GM23338 (cell line): ENCODE results near the gene LIMCH1. TPM values are rescaled to one million over a fixed set of nuclear protein-coding genes. Genes with fewer than 3 reads are reported as not detected.

Source experiments
- ATAC-seq: fragments of 200-7000 bp; cut with Tn5 transposase; 3 replicates; pipeline ENCODE4 v1.9.1; 2020
- DNase-seq: peaks from one replicate; pipeline ENCODE4 v3.0.0-alpha.2; 2015; ENCODE audit warnings: low spot score
- H2AFZ ChIP-seq: fragments of 200-600 bp; sonication (generic); 2 replicates; pipeline ENCODE4 v1.8.0; 2016; ENCODE audit warnings: antibody characterized with exemption, mild to moderate bottlenecking, moderate library complexity
- H3F3A ChIP-seq: fragments of 200-600 bp; sonication (generic); replicated peaks from 2 replicates; pipeline ENCODE4 v1.8.0; 2017; ENCODE audit warnings: antibody characterized with exemption, mixed run types, low read depth
- H3K27ac ChIP-seq: fragments of 200-600 bp; sonication (generic); 2 replicates; pipeline ENCODE4 v1.6.1; 2016; ENCODE audit warnings: low read depth
- H3K27me3 ChIP-seq: fragments of 200-600 bp; sonication (generic); 2 replicates; pipeline ENCODE4 v1.8.0; 2016; ENCODE audit warnings: mild to moderate bottlenecking, mixed run types, moderate library complexity; ENCODE audit not compliant: insufficient read depth
- H3K36me3 ChIP-seq: fragments of 200-600 bp; sonication (generic); 2 replicates; pipeline ENCODE4 v1.8.0; 2016; ENCODE audit warnings: mild to moderate bottlenecking; ENCODE audit not compliant: insufficient read depth
- H3K4me1 ChIP-seq: fragments of 200-600 bp; sonication (generic); 2 replicates; pipeline ENCODE4 v1.8.0; 2016; ENCODE audit warnings: mild to moderate bottlenecking, moderate library complexity; ENCODE audit not compliant: insufficient read depth
- H3K4me2 ChIP-seq: fragments of 200-600 bp; sonication (generic); 2 replicates; pipeline ENCODE4 v1.7.1; 2017; ENCODE audit warnings: mixed run types
- H3K4me3 ChIP-seq: fragments of 200-600 bp; sonication (generic); 2 replicates; pipeline ENCODE4 v1.6.1; 2016; ENCODE audit warnings: mixed run types
- H3K79me2 ChIP-seq: fragments of 200-600 bp; sonication (generic); replicated peaks from 2 replicates; pipeline ENCODE4 v1.8.0; 2017; ENCODE audit warnings: mild to moderate bottlenecking; ENCODE audit not compliant: insufficient read depth
- H3K9me2 ChIP-seq: fragments of 200-600 bp; sonication (generic); 2 replicates; pipeline ENCODE4 v1.8.0; 2017; ENCODE audit not compliant: insufficient read depth
- H4K20me1 ChIP-seq: fragments of 200-600 bp; sonication (generic); replicated peaks from 2 replicates; pipeline ENCODE4 v1.8.0; 2017; ENCODE audit warnings: mild to moderate bottlenecking; ENCODE audit not compliant: insufficient read depth
- H3K27ac Mint-ChIP-seq: 2 replicates; pipeline ENCODE4 v1.8.0; 2020; ENCODE audit warnings: inconsistent platforms, mild to moderate bottlenecking, moderate library complexity, mixed read lengths
- H3K27me3 Mint-ChIP-seq: 3 replicates; pipeline ENCODE4 v1.8.0; 2022; ENCODE audit warnings: low read depth, mild to moderate bottlenecking, moderate library complexity, mixed read lengths, inconsistent platforms; ENCODE audit not compliant: insufficient read depth, poor library complexity
- H3K36me3 Mint-ChIP-seq: 3 replicates; pipeline ENCODE4 v1.8.0; 2021; ENCODE audit warnings: low read depth, mild to moderate bottlenecking, inconsistent platforms, moderate library complexity, mixed read lengths
- H3K4me1 Mint-ChIP-seq: 3 replicates; pipeline ENCODE4 v1.8.0; 2020; ENCODE audit warnings: mild to moderate bottlenecking, inconsistent platforms, mixed read lengths
- H3K4me3 Mint-ChIP-seq: 3 replicates; pipeline ENCODE4 v1.8.0; 2021; ENCODE audit warnings: moderate library complexity, mild to moderate bottlenecking, inconsistent platforms, mixed read lengths
- H3K9me3 Mint-ChIP-seq: 3 replicates; pipeline ENCODE4 v1.8.0; 2020; ENCODE audit warnings: moderate library complexity, mild to moderate bottlenecking, inconsistent platforms, mixed read lengths
- CREB1 ChIP-seq: fragments of 250-450 bp; sonication (Bioruptor Pico); IDR thresholded peaks from 2 replicates; pipeline ENCODE4 v1.5.0; 2020; ENCODE audit warnings: low read depth, mild to moderate bottlenecking, moderate library complexity
- CTCF ChIP-seq, 2 experiments: fragments of 200-600 bp in 1 of 2; sonication (generic) in 1 of 2; conservative IDR thresholded peaks; 2 replicates each; pipeline versions ENCODE4 v1.5.1 to v1.6.1; 2016 to 2017; ENCODE audit warnings: antibody characterized with exemption in 2 of 2, low read depth in 2 of 2, mild to moderate bottlenecking in 2 of 2, moderate library complexity in 1 of 2
- ETS1 ChIP-seq: IDR thresholded peaks from 2 replicates; pipeline ENCODE4 v1.6.1; 2016; ENCODE audit warnings: antibody characterized with exemption
- EZH2 ChIP-seq: fragments of 200-600 bp; sonication (generic); IDR thresholded peaks from one replicate; pipeline ENCODE4 v1.8.0; 2017; ENCODE audit warnings: antibody characterized with exemption, mild to moderate bottlenecking, low read depth; ENCODE audit not compliant: unreplicated experiment
- EZH2phosphoT487 ChIP-seq: fragments of 200-600 bp; sonication (generic); IDR thresholded peaks from one replicate; pipeline ENCODE4 v1.8.1; 2018; ENCODE audit warnings: antibody characterized with exemption; ENCODE audit not compliant: unreplicated experiment
- JUNB ChIP-seq: IDR thresholded peaks from one replicate; pipeline ENCODE4 v1.6.1; 2016; ENCODE audit warnings: antibody characterized with exemption; ENCODE audit not compliant: unreplicated experiment
- NANOG ChIP-seq: IDR thresholded peaks from 2 replicates; pipeline ENCODE4 v1.6.1; 2016; ENCODE audit warnings: antibody characterized with exemption, borderline replicate concordance
- POLR2AphosphoS5 ChIP-seq: IDR thresholded peaks from 2 replicates; pipeline ENCODE4 v1.6.1; 2016; ENCODE audit warnings: antibody characterized with exemption, low read depth
- REST ChIP-seq: IDR thresholded peaks from one replicate; pipeline ENCODE4 v1.6.1; 2018; ENCODE audit warnings: antibody characterized with exemption; ENCODE audit not compliant: unreplicated experiment
- STAT1 ChIP-seq: IDR thresholded peaks from one replicate; pipeline ENCODE4 v1.6.1; 2016; ENCODE audit warnings: antibody characterized with exemption; ENCODE audit not compliant: unreplicated experiment
- ZNF114 ChIP-seq: fragments of 250-450 bp; sonication (Bioruptor Pico); IDR thresholded peaks from 2 replicates; pipeline ENCODE4 v1.5.0; 2020; ENCODE audit warnings: mild to moderate bottlenecking, moderate library complexity
- ZNF331 ChIP-seq: fragments of 250-450 bp; sonication (Bioruptor Pico); IDR thresholded peaks from 2 replicates; pipeline ENCODE4 v1.5.0; 2020; ENCODE audit warnings: low read depth, mild to moderate bottlenecking, moderate library complexity
- ZNF462 ChIP-seq: fragments of 250-450 bp; sonication (Bioruptor Pico); IDR thresholded peaks from 2 replicates; pipeline ENCODE4 v1.5.0; 2020; ENCODE audit warnings: mild to moderate bottlenecking, moderate library complexity
- polyA plus RNA-seq: library from polyadenylated mRNA; unstranded; fragments of >200 nt; fragmentation: Nextera tagmentation; extraction: Ambion mirVana; gene quantifications from 2 replicates; pipeline ENCODE4 v1.2.1, GENCODE V29; 2016
- total RNA-seq: library from RNA; depleted of rRNA; stranded (reverse); fragments of >200 nt; shearing (Covaris generic); gene quantifications from 2 replicates; pipeline ENCODE4 v1.2.3, GENCODE V29; 2014

Gene LIMCH1
- total and polyA plus RNA-seq, 2 experiments from 2014 or later, result 1.5 TPM

- H4K20me1 ChIP-seq, result no peaks in the 10 kb centered on the region
- H3K79me2 ChIP-seq, result no peaks in the 10 kb centered on the region
- H3K27me3 Mint-ChIP-seq, result peaks cover 10% of the 10 kb centered on the region
- H3K36me3 Mint-ChIP-seq, result no peaks in the 10 kb centered on the region
- no peak for ATAC-seq
- no peaks in the 10 kb centered on the region for H3K36me3 ChIP-seq
- no peaks in the 10 kb centered on the region for H3K9me2 ChIP-seq
- DNase-seq, result no peak
- no peak overlapping the region for H3K4me2 ChIP-seq
- H3K4me3 ChIP-seq, result no peak overlapping the region
- no peak overlapping the region for H3K27ac Mint-ChIP-seq
- peaks cover 40% of the 10 kb centered on the region for H3K4me1 ChIP-seq
- H3K9me3 Mint-ChIP-seq, result no peaks in the 10 kb centered on the region
- no peak overlapping the region for H3K27ac ChIP-seq
- peaks cover 21% of the 10 kb centered on the region for H3K4me1 Mint-ChIP-seq
- TF ChIP-seq ZNF331 (no peak), REST (no peak), ZNF114 (no peak), CTCF (conservative IDR thresholded peaks at IDR 0.05; ENCODE audit: low read depth in 2 of 2) (no peak), POLR2AphosphoS5 (no peak), EZH2phosphoT487 (no peak), NANOG (no peak), EZH2 (no peak), ZNF462 (CRISPR knock-in tag) (no peak), JUNB (no peak), STAT1 (no peak), CREB1 (CRISPR knock-in tag) (no peak), ETS1 (no peak)
- no peaks in the 10 kb centered on the region for H3F3A ChIP-seq
- H2AFZ ChIP-seq, result no peak overlapping the region; the same call in 1 of the 2 replicates
- no peak overlapping the region for H3K4me3 Mint-ChIP-seq
- no peaks in the 10 kb centered on the region for H3K27me3 ChIP-seq
These were observed 1.8 kb downstream of the LIMCH1 start for GRCh38 chr4:41539711-41540110.
